Measurements from ENCODE around the gene ACP7.

DNA sequence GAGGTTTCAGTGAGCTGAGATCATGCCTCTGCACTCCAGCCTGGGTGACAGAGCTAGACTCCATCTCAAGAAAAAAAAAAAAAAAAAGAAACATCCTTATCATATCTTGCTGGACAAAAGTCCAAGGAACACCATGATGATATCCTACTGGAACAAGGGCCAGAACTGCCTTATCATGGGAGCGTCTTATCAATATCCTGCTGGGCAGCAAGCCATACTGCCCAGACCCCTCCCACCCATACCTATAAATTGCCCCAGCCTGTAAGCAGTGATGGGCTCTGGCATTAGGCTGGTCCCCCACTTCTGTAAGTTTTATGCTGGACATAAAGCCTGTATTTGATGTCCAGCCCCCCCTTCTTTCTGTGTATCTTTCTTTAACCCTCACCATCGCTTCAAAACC lies 37.1 kb upstream of the ACP7 start:
- TF ChIP-seq POLR2AphosphoS5 (IDR thresholded peaks at IDR 0.05; ENCODE audit: low read depth, low read length), result no peak
- TF ChIP-seq, protein P1, sequence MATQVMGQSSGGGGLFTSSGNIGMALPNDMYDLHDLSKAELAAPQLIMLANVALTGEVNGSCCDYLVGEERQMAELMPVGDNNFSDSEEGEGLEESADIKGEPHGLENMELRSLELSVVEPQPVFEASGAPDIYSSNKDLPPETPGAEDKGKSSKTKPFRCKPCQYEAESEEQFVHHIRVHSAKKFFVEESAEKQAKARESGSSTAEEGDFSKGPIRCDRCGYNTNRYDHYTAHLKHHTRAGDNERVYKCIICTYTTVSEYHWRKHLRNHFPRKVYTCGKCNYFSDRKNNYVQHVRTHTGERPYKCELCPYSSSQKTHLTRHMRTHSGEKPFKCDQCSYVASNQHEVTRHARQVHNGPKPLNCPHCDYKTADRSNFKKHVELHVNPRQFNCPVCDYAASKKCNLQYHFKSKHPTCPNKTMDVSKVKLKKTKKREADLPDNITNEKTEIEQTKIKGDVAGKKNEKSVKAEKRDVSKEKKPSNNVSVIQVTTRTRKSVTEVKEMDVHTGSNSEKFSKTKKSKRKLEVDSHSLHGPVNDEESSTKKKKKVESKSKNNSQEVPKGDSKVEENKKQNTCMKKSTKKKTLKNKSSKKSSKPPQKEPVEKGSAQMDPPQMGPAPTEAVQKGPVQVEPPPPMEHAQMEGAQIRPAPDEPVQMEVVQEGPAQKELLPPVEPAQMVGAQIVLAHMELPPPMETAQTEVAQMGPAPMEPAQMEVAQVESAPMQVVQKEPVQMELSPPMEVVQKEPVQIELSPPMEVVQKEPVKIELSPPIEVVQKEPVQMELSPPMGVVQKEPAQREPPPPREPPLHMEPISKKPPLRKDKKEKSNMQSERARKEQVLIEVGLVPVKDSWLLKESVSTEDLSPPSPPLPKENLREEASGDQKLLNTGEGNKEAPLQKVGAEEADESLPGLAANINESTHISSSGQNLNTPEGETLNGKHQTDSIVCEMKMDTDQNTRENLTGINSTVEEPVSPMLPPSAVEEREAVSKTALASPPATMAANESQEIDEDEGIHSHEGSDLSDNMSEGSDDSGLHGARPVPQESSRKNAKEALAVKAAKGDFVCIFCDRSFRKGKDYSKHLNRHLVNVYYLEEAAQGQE (IDR thresholded peaks at IDR 0.05; ENCODE audit: insufficient read depth in 1 of 2, low read depth in 2 of 2, low read length in 2 of 2), result no peak

All from PFSK-1 (cell line).